Measurements from ENCODE around the gene ATP6V0A4. TPM values are rescaled to one million over a fixed set of nuclear protein-coding genes. Genes with fewer than 3 reads are reported as not detected.

ATP6V0A4 gene
- total RNA-seq, 6 experiments from 2014 or later: not detected

DNA sequence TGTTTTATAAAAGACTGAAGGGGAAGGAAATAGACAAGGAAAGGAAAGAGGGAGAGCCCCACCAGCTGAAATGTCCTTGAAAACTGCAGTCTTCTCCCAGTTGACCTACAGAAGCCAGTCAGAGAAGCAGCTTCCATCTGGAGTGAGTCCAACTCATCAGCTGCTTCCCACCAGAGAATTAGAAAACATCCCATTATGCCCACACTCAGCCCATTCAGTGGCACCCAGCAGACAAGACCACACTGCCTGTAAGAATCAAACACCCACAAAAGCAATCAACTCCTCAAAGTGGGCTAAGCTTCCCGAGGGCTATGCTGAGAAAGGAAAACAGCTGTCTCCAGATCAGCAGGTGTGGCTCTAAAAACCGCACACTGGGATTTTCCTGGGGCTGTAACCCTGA, 29.8 kb downstream of the ATP6V0A4 start:
- intact Hi-C loops (cut with DNase I): no loop called here
- no peaks in the 10 kb centered on the region for H3K9me3 ChIP-seq
- TF ChIP-seq POLR2A (IDR thresholded peaks at IDR 0.05) (no peak), CTCF (IDR thresholded peaks at IDR 0.05) (no peak)
- H3K4me1 ChIP-seq: no peaks in the 10 kb centered on the region
- H3K36me3 ChIP-seq: no peaks in the 10 kb centered on the region
- no peaks in the 10 kb centered on the region for H3K27me3 ChIP-seq
- DNase-seq (no peak), ATAC-seq (no peak)
- no peak overlapping the region for H3K4me3 ChIP-seq
- no CpG with 5 or more reads among the region's 2 CpGs for WGBS (ENCODE audit: insufficient coverage, low coverage, low lambda C conversion rate, missing lambda C conversion rate)
- no peak overlapping the region for H3K27ac ChIP-seq

- WGBS (ENCODE audit: insufficient coverage, low coverage, low lambda C conversion rate, missing lambda C conversion rate): 54% methylated on average over 4 of the region's 4 CpGs
- no peak for ATAC-seq
- TF ChIP-seq CTCF (IDR thresholded peaks at IDR 0.05) (no peak), POLR2A (IDR thresholded peaks at IDR 0.05) (no peak)
- DNase-seq: no peak
- H3K27ac ChIP-seq: no peak overlapping the region
- peaks cover 0 to 7% (median 0%) of the 10 kb centered on the region in 4 donors for H3K4me1 ChIP-seq
- no peak overlapping the region for H3K4me3 ChIP-seq
- H3K9me3 ChIP-seq: no peaks in the 10 kb centered on the region
- no peaks in the 10 kb centered on the region for H3K27me3 ChIP-seq
- intact Hi-C loops (cut with DNase I): no loop called here
- H3K36me3 ChIP-seq: no peaks in the 10 kb centered on the region
Observed at GRCh38 chr7:138756591-138757242, 41.3 kb downstream of the ATP6V0A4 start.

- H3K9me3 ChIP-seq: no peaks in the 10 kb centered on the region
- 71% methylated on average over 4 of the region's 4 CpGs for WGBS (ENCODE audit: insufficient coverage, low coverage, low lambda C conversion rate, missing lambda C conversion rate)
- H3K36me3 ChIP-seq: no peaks in the 10 kb centered on the region
- no peak for DNase-seq
- intact Hi-C loops (cut with DNase I): no loop called here
- H3K27ac ChIP-seq: no peak overlapping the region
- no peak overlapping the region for H3K4me3 ChIP-seq
- H3K27me3 ChIP-seq: no peaks in the 10 kb centered on the region
- TF ChIP-seq CTCF (IDR thresholded peaks at IDR 0.05): no peak
- no peak for TF ChIP-seq POLR2A (IDR thresholded peaks at IDR 0.05)
- H3K4me1 ChIP-seq: peaks cover 0 to 7% (median 0%) of the 10 kb centered on the region in 4 donors
- no peak for ATAC-seq
Observed at GRCh38 chr7:138755842-138756590, 42.0 kb downstream of the ATP6V0A4 start.

GRCh38 chr7:138755331-138755747, 42.7 kb downstream of the ATP6V0A4 start:
- no peaks in the 10 kb centered on the region for H3K27me3 ChIP-seq
- no peak overlapping the region for H3K4me3 ChIP-seq
- TF ChIP-seq POLR2A (IDR thresholded peaks at IDR 0.05) (no peak), CTCF (IDR thresholded peaks at IDR 0.05) (no peak)
- H3K27ac ChIP-seq: no peak overlapping the region
- no CpG with 5 or more reads among the region's 10 CpGs for WGBS (ENCODE audit: insufficient coverage, low coverage, low lambda C conversion rate, missing lambda C conversion rate)
- H3K36me3 ChIP-seq: no peaks in the 10 kb centered on the region
- no peak for ATAC-seq
- intact Hi-C loops (cut with DNase I): no loop called here
- no peaks in the 10 kb centered on the region for H3K9me3 ChIP-seq
- DNase-seq: no peak
- peaks cover 0 to 7% (median 0%) of the 10 kb centered on the region in 4 donors for H3K4me1 ChIP-seq
